Stimulated activated CD8-positive, alpha-beta memory T cell treated with anti-CD3 and anti-CD28 coated beads, Interleukin-12 subunit alpha, Interleukin-12 subunit beta, amount 100 ng/mL, for 24 hours (primary cell): Measurements from ENCODE around the gene OXA1L.
"Not testable (repeated sequence)": the region's sequence is repeated elsewhere in the genome, so short reads cannot be mapped to it uniquely, and the experiment has no call there.

Experiments
- DNase-seq: peaks from one replicate; pipeline ENCODE4 v3.0.0-alpha.2; 2020; ENCODE audit errors: extremely low read depth

Gene OXA1L

GRCh38 chr14:22766457-22767322 is at the start of gene OXA1L:
Gene OXA1L, plus strand, starts transcription at chr14:22766688. Its CDS starts 14 bp downstream, at chr14:22766702.
- DNase-seq, result peak; percentile 84

GRCh38 chr14:22718091-22718490 is 48.4 kb upstream of the OXA1L start:
- DNase-seq, result no peak

- DNase-seq, result no peak
Measured at GRCh38 chr14:22721213-22721612, 45.3 kb upstream of the OXA1L start.

- no peak for DNase-seq
Measured at GRCh38 chr14:22723815-22724214, 42.7 kb upstream of the OXA1L start.

- not testable (repeated sequence) for DNase-seq
Measured at GRCh38 chr14:22724847-22725246, 41.6 kb upstream of the OXA1L start.

- DNase-seq, result not testable (repeated sequence)
Measured at GRCh38 chr14:22725374-22725773, 41.1 kb upstream of the OXA1L start.

GRCh38 chr14:22726012-22726411 is 40.5 kb upstream of the OXA1L start:
- no peak for DNase-seq

GRCh38 chr14:22732062-22732461 is 34.4 kb upstream of the OXA1L start:
- not testable (repeated sequence) for DNase-seq

GRCh38 chr14:22733829-22734228 is 32.7 kb upstream of the OXA1L start:
- no peak for DNase-seq

- no peak for DNase-seq
Measured at GRCh38 chr14:22735096-22735495, 31.4 kb upstream of the OXA1L start.

- not testable (repeated sequence) for DNase-seq
Measured at GRCh38 chr14:22736384-22736783, 30.1 kb upstream of the OXA1L start.

GRCh38 chr14:22737052-22737451 is 29.4 kb upstream of the OXA1L start:
- no peak for DNase-seq

GRCh38 chr14:22739423-22739822 is 27.1 kb upstream of the OXA1L start:
- DNase-seq, result no peak

- no peak for DNase-seq
Measured at GRCh38 chr14:22740020-22740419, 26.5 kb upstream of the OXA1L start.

GRCh38 chr14:22747769-22748168 is 18.7 kb upstream of the OXA1L start:
- DNase-seq, result no peak

- no peak for DNase-seq
Measured at GRCh38 chr14:22748206-22748605, 18.3 kb upstream of the OXA1L start.

GRCh38 chr14:22748631-22749068 is 17.8 kb upstream of the OXA1L start:
- no peak for DNase-seq

GRCh38 chr14:22752422-22752821 is 14.1 kb upstream of the OXA1L start:
- DNase-seq, result no peak

GRCh38 chr14:22753586-22753985 is 12.9 kb upstream of the OXA1L start:
- no peak for DNase-seq

- not testable (repeated sequence) for DNase-seq
Measured at GRCh38 chr14:22757972-22758650, 8.4 kb upstream of the OXA1L start.

GRCh38 chr14:22761734-22762133 is 4.8 kb upstream of the OXA1L start:
- no peak for DNase-seq

GRCh38 chr14:22764382-22764781 is 2.1 kb upstream of the OXA1L start:
- no peak for DNase-seq

- DNase-seq, result no peak
Measured at GRCh38 chr14:22767323-22767589, 768 bp downstream of the OXA1L start.
